ENCODE results near the gene PHF5A.
A peak's percentile ranks its signal among the peaks of the same experiment; 100 is the strongest.

PHF5A gene

DNA sequence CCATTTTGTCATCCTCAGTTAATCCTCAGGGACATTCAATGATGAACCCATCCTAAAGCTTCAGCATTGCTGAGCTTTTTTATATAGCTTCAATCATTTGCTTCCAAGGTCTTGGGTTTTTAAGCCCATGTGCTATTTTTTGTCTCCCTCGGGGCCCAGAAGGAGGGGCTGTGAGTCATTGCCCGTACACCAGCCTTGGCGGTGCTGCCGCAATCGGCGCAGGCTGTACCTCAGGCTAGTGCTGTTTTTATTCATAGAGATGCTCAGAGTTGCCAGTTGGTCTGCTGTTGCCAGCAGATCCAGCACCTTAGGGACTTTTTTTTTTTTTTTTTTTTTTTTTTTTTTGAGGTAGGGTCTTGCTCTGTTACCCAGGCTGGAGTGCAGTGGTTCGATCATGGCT lies 35.9 kb upstream of the PHF5A start:
- H3K4me3 ChIP-seq (ENCODE audit: low read depth, low read length): no peak overlapping the region
- DNase-seq (ENCODE audit: low read depth): peak; percentile 72
- TF ChIP-seq, protein P1, sequence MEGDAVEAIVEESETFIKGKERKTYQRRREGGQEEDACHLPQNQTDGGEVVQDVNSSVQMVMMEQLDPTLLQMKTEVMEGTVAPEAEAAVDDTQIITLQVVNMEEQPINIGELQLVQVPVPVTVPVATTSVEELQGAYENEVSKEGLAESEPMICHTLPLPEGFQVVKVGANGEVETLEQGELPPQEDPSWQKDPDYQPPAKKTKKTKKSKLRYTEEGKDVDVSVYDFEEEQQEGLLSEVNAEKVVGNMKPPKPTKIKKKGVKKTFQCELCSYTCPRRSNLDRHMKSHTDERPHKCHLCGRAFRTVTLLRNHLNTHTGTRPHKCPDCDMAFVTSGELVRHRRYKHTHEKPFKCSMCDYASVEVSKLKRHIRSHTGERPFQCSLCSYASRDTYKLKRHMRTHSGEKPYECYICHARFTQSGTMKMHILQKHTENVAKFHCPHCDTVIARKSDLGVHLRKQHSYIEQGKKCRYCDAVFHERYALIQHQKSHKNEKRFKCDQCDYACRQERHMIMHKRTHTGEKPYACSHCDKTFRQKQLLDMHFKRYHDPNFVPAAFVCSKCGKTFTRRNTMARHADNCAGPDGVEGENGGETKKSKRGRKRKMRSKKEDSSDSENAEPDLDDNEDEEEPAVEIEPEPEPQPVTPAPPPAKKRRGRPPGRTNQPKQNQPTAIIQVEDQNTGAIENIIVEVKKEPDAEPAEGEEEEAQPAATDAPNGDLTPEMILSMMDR (IDR thresholded peaks at IDR 0.05; ENCODE audit: low read depth, low read length): no peak
- no peak for TF ChIP-seq MYC (IDR thresholded peaks at IDR 0.05; ENCODE audit: low read depth, low read length)

- DNase-seq (ENCODE audit: low read depth): peak; percentile 48
- no peak overlapping the region for H3K4me3 ChIP-seq (ENCODE audit: low read depth, low read length)
- no peak for TF ChIP-seq POLR2A (IDR thresholded peaks at IDR 0.05; ENCODE audit: extremely low read depth, insufficient read length)
- TF ChIP-seq, protein P2, sequence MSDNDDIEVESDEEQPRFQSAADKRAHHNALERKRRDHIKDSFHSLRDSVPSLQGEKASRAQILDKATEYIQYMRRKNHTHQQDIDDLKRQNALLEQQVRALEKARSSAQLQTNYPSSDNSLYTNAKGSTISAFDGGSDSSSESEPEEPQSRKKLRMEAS (IDR thresholded peaks at IDR 0.05; ENCODE audit: low read depth, low read length): no peak
- TF ChIP-seq, protein P1 (IDR thresholded peaks at IDR 0.05; ENCODE audit: low read depth, low read length): peak; percentile 26
- no peak for TF ChIP-seq MYC (IDR thresholded peaks at IDR 0.05; ENCODE audit: low read depth, low read length)
Observed at GRCh38 chr22:41501209-41501608, 32.7 kb upstream of the PHF5A start.

DNA sequence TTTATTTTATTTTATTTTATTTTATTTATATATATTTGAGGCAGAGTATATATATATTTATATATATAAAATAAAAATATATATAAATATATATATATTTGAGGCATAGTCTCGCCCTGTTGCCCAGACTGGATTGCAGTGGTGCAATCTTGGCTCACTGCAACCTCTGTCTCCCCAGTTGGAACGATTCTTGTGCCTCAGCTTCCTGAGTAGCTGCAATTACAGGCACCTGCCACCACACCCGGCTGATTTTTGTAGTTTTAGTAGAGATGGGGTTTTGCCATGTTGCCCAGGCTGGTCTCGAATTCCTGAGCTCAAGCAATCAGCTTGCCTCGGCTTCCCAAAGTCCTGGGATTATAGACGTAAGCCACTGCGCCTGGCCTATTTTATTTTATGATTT lies 31.8 kb upstream of the PHF5A start:
- TF ChIP-seq, protein P2 (IDR thresholded peaks at IDR 0.05; ENCODE audit: low read depth, low read length): no peak
- TF ChIP-seq POLR2A (IDR thresholded peaks at IDR 0.05; ENCODE audit: extremely low read depth, insufficient read length) (no peak), MYC (IDR thresholded peaks at IDR 0.05; ENCODE audit: low read depth, low read length) (no peak)
- TF ChIP-seq, protein P1 (IDR thresholded peaks at IDR 0.05; ENCODE audit: low read depth, low read length): no peak
- H3K4me3 ChIP-seq (ENCODE audit: low read depth, low read length): no peak overlapping the region
- DNase-seq (ENCODE audit: low read depth): no peak

DNA sequence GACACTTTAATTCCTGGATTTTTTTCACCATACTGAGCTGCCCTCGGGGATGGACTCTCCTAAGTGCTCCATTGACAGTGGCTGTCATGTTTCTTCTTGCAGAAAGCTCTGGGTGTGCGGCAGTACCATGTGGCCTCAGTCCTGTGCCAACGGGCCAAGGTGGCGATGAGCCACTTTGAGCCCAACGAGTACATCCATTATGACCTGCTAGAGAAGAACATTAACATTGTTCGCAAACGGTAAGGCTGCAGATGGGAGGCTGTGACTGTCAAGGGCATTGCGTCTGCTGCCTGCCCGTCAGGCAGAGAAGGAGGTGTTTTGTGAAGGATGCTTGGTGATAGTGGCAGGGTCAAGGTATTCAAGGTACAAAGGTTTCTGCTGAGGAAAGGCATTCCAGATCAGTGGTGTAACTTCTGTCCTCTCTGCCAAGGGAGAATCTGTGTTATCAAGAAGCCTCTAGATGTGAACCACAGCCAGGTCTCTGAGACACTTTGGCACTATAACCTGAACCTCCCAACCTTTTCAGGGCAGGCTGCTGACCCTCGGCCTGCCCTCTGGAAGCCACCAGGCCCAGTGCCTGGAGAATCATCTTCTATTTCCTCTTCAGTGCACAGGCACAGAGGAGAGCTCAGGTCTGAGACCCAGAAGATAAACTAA lies 31.3 kb upstream of the PHF5A start:
- DNase-seq (ENCODE audit: low read depth): no peak
- no peak for TF ChIP-seq POLR2A (IDR thresholded peaks at IDR 0.05; ENCODE audit: extremely low read depth, insufficient read length)
- TF ChIP-seq MYC (IDR thresholded peaks at IDR 0.05; ENCODE audit: low read depth, low read length): no peak
- TF ChIP-seq, protein P1 (IDR thresholded peaks at IDR 0.05; ENCODE audit: low read depth, low read length): no peak
- TF ChIP-seq, protein P2 (IDR thresholded peaks at IDR 0.05; ENCODE audit: low read depth, low read length): no peak
- H3K4me3 ChIP-seq (ENCODE audit: low read depth, low read length): no peak overlapping the region

DNA sequence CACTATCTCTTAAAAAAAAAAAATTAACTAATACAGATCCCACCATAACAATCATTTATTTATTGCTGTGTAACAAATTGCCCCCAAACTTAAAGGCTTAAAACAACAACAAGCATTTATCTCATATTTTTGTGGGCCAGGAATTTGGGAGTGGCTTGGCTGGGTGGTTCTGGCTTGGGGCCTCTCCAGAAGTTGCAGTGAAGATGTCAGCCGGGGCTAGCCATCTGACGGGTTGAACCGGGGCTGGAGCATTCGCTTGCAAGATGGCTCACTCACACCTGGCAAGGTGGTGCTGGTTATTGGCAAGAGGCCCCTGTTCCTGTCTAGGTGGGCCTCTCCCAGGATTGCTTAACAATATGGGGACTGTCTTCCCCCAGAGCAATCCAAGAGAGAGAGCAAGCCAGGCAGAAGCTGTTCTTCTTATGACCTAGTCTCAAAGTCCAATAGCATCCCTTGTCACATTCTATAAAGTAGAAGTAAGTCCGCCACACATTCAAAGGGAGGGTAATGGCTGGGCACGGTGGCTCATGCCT lies 29.9 kb upstream of the PHF5A start:
- no peak for DNase-seq (ENCODE audit: low read depth)
- TF ChIP-seq, protein P2 (IDR thresholded peaks at IDR 0.05; ENCODE audit: low read depth, low read length): no peak
- TF ChIP-seq POLR2A (IDR thresholded peaks at IDR 0.05; ENCODE audit: extremely low read depth, insufficient read length): no peak
- no peak for TF ChIP-seq MYC (IDR thresholded peaks at IDR 0.05; ENCODE audit: low read depth, low read length)
- TF ChIP-seq, protein P1 (IDR thresholded peaks at IDR 0.05; ENCODE audit: low read depth, low read length): no peak
- H3K4me3 ChIP-seq (ENCODE audit: low read depth, low read length): no peak overlapping the region
